ENCODE measurements around the gene PSME3IP1.
A peak's percentile ranks its signal among the peaks of the same experiment; 100 is the strongest.
"Not testable (repeated sequence)": the region's sequence is repeated elsewhere in the genome, so short reads cannot be mapped to it uniquely, and the experiment has no call there.

Gene PSME3IP1

GRCh38 chr16:57196753-57197152 lies 10.9 kb upstream of the PSME3IP1 start:
- DNase-seq = no peak

- DNase-seq = peak; percentile 62
Measured at GRCh38 chr16:57196286-57196685, 10.4 kb upstream of the PSME3IP1 start.

- no peak for DNase-seq
Measured at GRCh38 chr16:57194512-57194911, 8.7 kb upstream of the PSME3IP1 start.

- DNase-seq = no peak
Measured at GRCh38 chr16:57192720-57193486, 7.1 kb upstream of the PSME3IP1 start.

- DNase-seq = no peak
Measured at GRCh38 chr16:57192146-57192545, 6.3 kb upstream of the PSME3IP1 start.

- no peak for DNase-seq
Measured at GRCh38 chr16:57191056-57191571, 5.3 kb upstream of the PSME3IP1 start.

GRCh38 chr16:57190136-57190535 lies 4.3 kb upstream of the PSME3IP1 start:
- DNase-seq = no peak

- not testable (repeated sequence) for DNase-seq
Measured at GRCh38 chr16:57189527-57189926, 3.7 kb upstream of the PSME3IP1 start.

- DNase-seq = no peak
Measured at GRCh38 chr16:57188711-57189002, 2.8 kb upstream of the PSME3IP1 start.

- not testable (repeated sequence) for DNase-seq
Measured at GRCh38 chr16:57187902-57188710, 2.3 kb upstream of the PSME3IP1 start.

GRCh38 chr16:57186872-57187854 lies 1.3 kb upstream of the PSME3IP1 start:
- no peak for DNase-seq

GRCh38 chr16:57185446-57185944 lies 344 bp downstream of the PSME3IP1 start:
- peak; percentile 60 for DNase-seq

GRCh38 chr16:57184887-57185445 lies 873 bp downstream of the PSME3IP1 start:
- no peak for DNase-seq

GRCh38 chr16:57184113-57184512 lies 1.7 kb downstream of the PSME3IP1 start:
- DNase-seq = no peak

GRCh38 chr16:57179215-57179828 lies 6.5 kb downstream of the PSME3IP1 start:
- no peak for DNase-seq

GRCh38 chr16:57178793-57179212 lies 7.0 kb downstream of the PSME3IP1 start:
- no peak for DNase-seq

- DNase-seq = no peak
Measured at GRCh38 chr16:57178196-57178595, 7.6 kb downstream of the PSME3IP1 start.

GRCh38 chr16:57175896-57176295 lies 9.9 kb downstream of the PSME3IP1 start:
- DNase-seq = no peak

- DNase-seq = no peak
Measured at GRCh38 chr16:57172721-57173290, 13.0 kb downstream of the PSME3IP1 start.

GRCh38 chr16:57169327-57169726 lies 16.5 kb downstream of the PSME3IP1 start:
- peak; percentile 48 for DNase-seq

- DNase-seq = peak; percentile 81
Measured at GRCh38 chr16:57167953-57168352, 17.9 kb downstream of the PSME3IP1 start.
